GM19395 (cell line): Measurements from ENCODE around the gene FOXJ3.

ENCODE experiments used
- ATAC-seq: cut with Tn5 transposase; IDR thresholded peaks from one replicate; pipeline ENCODE4 v1.9.1; 2021; ENCODE audit warnings: mild to moderate bottlenecking, moderate library complexity; ENCODE audit not compliant: unreplicated experiment

The FOXJ3 gene

DNA sequence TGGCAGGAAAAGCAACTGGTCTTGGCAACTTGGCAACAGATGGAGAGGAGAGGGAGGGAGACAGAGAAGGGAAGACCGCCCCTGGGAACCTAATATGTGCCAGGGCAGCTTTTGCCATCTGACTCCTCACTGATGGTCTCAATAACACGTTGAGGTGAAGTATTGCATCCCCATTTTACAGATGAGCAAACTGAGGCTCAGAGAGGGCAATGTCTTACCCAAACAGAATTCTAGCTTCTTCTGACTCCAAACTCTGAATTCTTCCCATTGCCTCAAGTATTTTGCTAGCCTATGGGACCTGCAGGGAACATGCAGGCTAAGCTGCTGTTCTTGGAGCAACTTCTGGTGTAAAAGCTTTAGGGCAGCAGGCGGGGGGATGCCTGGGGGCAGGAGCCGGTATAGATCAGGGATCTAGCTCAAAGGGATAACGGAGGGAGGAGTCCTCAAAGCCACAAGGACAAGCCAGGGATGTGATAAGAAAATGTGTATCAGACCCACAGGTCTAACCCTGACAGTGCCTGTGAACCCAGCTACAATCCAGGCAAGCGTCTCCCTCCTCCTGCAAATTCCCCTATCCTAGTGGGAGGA lies 163.3 kb downstream of the FOXJ3 start:
- no peak for ATAC-seq

DNA sequence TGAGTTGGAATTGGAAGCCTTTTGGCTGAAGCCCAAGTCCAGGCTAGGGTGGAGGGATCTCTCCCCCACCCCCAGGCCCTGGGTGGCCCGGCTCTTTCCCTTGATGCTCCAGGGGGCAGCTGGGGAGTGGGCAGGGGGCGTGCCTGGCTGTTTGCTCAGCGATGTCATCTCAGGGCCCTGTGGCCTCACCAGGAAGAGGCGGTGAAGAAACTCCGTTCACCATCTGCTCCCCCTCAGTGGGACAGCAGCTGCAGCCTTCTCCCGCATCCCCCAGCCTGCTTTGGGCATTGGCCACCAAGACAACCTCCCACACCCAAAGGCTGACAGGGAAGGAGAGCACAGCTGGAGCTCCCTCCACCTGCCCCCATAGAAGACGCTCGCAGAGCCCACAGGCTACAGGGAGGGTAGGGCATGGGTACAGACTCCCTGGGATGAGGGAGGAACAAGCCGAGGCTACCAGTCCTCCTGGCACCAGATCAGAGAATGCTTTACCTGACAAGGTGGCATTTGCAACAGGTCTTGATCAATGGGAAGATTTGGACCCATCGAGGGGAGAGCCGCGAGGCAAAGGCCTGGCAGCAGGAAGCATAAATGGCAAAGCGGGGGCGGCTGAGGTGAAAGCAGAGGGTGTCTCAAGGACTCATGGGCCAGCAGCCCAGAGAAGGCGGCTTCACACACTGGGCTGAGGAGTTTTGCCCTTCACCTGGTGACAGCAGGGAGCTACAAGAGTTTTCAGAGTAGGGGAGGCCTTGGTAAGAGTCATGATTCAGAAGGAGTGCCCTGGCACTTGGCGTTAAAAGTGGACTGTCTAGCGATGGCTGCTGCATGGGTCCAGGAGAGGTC lies 164.0 kb downstream of the FOXJ3 start:
- ATAC-seq: no peak

DNA sequence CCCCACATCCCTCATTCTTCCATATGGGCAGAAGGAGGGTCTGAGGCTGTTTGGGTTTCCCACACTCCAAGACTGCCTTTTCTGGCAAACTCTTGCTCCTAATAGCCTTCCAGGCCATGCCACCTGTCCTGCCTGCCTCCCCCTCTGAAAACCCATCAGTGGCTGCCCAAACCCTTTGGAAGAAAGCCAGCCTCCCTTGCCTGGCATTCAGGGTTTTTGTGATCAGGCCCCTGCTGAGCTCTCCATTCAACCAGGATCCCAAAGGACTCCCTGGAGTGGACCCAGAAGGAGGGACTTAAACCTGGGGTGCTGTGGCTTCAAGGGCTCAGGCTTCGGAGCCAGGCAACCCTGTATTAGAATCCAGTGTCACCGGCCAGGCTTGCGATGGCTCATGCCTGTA lies 166.3 kb downstream of the FOXJ3 start:
- no peak for ATAC-seq

DNA sequence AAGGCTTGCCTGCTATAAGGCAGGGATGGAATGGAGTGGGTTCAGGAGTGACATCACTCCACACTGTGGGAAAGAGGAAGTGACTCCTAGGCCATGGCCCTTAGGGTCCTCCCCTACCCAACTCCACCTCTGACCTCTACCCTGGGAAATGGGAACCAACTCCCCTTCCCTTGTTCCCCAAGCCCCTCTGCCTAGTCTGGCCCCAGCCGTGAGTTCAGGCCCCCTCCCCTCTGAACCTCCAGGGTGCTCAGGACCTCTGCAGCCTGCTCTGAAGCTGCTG lies 166.7 kb downstream of the FOXJ3 start:
- no peak for ATAC-seq

DNA sequence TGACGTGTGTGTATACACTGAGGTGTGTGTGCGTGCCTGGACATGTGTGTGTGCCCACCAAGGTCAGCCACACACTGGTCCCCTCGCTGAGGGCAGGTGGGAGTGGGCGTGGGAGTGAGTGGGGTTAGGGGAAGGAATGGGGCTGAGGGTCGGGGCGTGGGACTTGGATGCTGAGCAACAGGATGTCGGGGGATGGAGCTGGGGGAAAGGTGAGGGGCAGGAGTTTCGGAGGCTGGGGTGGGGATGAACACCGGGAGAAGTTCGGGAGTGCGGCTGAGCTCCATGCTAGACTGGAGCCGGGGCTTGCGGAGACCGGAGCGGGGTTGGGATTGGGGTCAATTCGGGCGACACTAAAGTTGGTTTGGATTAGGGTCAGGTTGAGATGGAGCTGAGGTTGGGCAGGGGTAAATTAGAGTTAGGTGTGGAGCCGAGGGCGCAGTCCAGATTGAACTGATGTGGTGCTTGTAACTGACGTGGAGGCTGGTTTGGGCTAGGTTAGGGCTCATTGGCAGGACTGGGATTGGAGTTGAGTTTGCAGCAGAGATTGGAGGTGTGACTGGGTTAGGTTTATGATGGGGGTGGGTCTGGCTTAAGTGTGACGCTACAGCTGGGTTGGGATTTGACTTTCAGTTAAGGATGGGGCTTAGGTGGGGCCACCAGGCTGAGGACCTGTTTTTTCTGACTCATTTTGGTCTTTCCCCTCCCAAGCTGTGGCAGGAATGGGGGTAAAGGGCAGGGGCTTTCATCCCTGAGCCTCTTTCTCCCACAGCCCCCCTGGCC lies 167.2 kb downstream of the FOXJ3 start:
- ATAC-seq: no peak

DNA sequence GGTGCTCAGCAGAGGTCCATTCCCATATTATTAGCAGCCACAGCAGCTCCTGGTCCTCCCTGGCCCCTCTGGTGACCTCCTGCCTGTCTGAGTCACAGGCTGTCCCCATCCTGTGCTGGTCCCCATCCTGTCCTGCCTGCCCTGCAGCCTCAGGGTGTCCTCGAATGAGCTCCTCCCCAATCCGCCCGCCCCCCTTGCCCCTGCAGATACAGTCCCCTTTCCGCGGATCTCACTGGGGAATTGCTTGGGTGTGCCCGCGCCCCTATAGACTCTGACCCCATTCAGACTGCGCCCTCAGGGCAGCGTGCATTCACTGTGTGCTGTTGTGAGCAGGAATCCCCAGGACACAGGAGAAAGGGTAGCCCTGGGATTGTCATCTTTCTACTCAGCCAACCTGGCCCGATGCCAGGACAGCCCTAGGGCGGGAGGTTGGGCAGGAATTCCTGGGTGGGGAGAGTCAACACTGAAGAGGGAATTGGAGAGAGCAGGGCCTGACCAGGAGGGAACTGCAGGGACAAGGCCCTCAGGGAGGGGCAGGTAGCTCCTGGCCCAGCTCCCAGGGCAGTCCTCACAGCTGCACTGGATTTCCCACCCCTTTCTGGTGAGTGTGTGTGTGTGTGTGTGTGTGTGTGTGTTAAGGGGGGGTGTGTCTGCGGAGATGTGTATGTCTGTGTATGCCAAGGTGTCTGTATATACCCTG lies 169.4 kb downstream of the FOXJ3 start:
- no peak for ATAC-seq

DNA sequence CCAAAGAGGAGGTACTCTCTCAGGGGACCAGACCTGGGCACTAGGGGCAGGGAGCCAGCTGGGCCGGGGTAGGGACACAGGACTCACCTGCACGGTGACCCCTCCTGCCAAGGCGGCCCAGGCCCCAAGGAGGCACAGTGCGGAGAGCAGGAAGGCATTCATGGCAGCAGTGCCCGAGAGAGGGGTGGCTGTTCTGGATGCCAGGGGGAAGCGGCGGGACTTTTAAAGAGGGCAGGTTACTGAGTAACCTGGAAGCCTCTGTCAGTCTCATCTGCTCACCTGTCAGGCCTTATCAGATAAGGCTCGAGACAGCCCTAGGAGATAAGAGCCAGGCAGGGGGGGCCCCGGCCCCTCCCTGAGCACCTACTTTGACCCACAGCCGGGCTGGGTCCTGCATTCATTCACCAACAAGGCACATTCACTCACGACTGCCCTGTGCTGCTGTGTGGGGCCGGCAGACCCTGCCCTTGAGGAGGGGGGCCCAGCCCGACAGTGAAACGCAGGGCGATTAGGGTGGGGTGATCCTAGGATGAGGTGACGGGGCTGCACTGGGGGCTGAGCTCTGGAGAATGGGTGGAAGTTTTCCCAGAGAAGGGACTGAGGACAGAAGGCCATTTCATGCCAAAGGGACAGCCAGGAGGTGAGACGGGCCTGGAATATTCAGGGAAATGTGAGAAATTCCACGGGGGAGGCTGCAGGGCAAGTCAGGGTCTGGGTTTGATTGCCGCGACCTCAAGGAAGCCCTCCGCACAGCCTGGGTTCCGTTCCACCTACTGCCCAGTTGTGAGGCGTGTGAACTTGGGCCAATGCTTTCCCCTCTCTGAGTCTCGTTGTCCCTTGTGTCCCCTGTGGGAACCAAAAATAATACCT lies 170.2 kb downstream of the FOXJ3 start, which contains the start of gene GUCA2A:
TSS of gene GUCA2A (minus strand) at position 195 of the 870 bp plus-strand sequence. CDS start at position 162, 33 bp downstream.
- no peak for ATAC-seq

DNA sequence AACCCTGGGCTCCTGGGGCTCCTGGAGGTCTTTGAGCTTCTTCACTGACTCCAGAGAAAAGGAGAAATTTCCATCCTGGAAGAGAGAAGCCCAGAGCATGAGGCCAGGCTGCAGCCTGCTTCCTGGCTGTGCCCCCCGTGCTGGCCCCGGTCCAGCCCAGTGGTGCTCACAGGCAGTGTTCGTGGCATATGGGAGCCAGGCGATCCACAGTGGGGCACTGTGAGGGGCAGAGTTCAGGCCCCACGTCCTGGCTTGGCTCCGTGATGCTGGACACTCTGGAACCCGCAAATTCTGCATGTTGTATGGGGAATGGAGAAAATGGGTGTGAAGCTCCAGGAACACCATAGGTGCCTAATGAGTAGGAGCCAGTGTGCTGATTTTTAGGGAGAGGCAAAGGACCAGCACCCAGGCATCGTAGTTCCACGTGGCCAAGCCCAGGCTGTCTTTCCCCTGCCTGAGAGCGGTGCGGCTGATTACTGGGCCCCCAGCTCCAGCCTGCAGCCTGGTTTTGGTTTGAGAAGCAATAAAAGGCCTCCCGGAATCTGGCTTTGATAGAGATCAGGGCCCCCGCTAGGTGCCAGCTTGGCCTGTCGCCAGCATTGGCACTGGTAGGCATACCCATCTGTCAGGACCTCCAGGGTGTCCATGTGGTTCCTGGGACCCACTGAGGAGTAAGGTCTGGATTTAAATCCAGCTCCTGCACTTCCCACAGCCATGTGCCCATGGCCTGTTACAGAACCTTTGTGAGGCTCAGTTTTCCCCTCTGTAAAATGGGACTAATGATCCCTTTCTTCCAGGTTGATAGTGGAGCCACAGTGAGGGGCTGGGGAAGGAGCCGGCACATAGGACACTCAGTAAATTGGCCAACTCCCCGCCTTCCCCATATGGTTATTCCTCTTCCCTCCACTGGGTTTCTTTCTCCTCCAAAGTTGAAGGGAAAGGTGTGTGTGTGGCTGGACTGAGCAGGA lies 171.2 kb downstream of the FOXJ3 start:
- no peak for ATAC-seq

DNA sequence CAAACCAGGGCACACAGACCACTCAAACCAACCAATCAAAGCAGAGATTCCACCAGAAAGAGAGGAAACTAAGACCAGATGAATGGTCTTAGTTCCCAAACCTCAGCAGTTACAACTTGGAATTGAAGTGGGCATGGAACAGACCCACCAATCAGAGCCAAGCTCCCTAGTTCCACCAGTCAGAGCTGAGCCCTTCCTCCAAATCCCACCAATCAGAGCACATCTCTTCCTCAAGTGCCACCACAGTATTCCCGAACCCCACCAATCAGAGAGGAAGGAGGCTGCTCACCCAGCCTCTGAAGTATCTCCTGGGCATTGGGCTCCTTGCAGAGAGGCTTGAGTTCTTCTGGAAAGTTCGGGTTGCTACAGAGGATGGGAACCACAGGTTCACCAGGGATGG lies 171.9 kb downstream of the FOXJ3 start:
- ATAC-seq: no peak

DNA sequence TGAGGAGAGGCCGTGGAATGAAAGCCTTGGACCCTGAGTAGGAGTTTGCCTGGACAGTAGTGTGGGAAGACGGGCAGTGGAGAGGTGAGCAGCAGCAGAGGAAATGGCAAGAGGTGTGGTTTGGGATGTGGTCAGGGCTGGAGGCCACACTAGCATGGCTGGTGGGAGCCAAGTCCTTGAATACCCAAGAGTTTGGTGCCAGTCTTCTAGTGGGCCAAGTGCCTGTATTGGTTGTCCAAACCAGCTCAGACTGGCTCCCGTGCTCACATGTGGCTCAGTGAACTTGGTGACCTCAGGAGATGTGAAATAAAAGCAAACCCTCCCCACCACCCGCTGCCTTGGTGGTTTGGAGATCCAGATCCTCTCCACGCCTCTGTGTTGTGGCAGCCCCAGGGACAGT lies 172.9 kb downstream of the FOXJ3 start:
- ATAC-seq: no peak

DNA sequence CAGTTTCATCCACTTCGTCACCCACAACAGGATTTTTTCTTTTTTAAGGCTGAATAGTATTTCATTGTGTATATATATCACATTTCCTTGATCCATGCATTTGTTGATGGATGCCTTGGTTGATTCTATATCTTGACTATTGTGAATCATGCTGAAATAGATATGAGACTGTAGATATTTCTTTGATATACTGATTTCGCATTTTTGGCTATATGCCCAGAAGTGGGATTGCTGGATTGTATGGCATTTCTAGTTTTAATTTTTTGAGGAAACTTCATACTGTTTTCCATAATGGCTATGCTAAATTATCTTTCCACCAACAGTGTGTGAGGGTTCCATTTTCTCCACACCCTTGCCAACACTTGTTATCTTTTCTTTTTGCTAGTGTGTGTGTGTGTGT lies 176.8 kb downstream of the FOXJ3 start:
- ATAC-seq: no peak

DNA sequence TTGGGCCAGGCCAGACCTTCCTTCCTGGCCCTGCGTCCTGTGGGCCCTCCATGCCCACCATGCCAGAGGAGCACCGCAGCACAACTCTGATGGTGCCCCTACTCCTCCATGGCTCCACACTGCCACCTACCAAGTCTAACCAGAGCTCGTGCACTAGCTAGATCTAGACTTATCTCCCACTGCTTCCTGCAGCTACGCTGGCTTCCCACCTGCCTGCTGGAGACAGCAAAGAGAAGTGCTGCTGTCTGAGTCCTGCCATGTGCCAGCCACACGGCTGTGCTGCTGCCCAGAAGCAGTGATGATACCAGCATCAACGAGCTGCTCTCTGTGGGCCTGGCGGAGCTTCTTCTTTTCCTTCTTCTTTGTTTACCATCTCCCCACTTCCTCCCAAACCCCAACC lies 177.4 kb downstream of the FOXJ3 start:
- ATAC-seq: no peak

DNA sequence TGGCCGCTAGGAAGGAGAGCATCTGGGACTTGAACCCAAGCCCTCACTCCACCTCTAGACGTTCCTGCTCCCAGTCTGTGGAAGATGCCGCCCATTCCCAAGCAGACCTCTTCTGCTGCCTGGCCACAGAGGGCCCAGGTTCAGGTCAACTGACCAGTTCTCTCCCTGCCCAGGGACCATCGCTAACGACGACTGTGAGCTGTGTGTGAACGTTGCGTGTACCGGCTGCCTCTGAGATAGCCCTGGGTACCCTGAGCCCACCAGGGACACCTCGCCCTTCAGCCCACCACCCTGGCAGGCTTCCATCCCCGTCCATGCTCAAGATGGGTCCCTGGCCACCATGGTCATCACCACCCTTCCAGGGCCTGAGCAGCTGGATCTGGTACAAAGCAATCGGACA lies 179.7 kb downstream of the FOXJ3 start:
- ATAC-seq: no peak

DNA sequence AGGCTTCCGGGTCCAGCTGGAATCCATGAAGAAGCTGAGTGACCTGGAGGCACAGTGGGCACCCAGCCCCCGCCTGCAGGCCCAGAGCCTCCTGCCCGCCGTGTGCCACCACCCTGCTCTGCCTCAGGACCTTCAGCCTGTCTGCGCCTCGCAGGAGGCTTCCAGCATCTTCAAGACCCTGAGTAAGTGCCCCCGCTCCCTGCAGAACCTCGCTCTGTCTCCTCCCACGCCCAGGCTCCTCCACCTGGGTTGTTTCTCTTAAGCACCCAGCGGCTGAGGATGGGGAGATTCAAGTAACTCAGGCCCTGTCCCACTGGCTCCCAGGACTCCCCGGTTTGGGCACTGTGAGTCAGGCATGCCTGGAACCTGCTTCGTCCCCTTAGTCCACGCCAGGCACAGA lies 180.3 kb downstream of the FOXJ3 start:
- no peak for ATAC-seq

DNA sequence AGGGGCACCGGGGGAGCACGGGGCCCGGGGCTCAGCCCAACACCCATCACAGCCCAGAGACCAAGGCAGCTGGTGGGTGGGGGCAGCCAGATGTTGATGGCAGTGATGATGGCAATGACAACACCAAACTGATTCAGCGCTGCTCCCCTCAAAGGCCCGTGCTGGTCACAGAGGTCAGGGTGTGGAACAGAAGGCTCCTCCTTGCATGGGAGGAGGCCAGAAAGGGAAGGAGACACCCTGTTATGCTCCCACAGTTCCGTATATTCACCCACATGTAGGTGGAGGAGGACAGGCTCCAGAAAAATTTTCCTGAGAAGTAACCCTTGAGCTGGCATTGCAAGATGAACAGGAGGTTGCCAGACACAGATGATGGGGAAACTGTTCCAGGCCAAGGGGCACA lies 181.4 kb downstream of the FOXJ3 start:
- ATAC-seq: no peak

DNA sequence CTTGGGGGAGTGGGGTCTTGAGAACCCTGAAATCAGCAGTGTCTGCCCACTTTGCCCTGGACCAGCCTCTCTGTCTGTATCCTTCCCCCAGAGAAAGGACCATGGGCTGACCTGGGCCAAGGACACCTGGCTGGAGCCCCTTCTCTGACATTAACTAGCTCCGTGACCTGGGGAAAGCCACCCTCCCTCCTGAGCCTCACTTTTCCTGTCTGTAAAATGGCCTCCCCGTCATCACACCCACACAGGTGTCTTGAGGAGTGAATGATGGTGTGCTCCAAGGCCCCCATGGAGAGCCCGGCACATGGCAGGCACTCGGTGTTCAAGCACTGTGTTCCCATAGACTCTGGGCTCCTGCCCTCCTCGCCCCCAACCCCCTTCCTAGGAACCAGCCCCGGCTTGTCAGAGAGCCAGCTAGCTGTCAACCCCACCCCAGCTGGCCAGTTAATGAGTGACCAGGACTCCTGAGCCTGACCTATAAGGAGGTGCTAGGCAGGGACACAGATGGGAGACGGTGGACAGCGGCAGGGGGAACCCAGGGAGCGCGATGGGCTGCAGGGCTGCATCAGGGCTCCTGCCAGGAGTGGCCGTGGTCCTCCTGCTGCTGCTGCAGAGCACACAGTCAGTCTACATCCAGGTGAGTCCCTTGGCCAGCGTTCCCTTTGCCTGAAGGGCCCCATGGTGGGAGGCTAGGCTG lies 182.0 kb downstream of the FOXJ3 start, which contains the start of gene GUCA2B:
TSS of gene GUCA2B (plus strand) at position 504 of the 694 bp plus-strand sequence. CDS start at position 545, 41 bp downstream.
- ATAC-seq: no peak

DNA sequence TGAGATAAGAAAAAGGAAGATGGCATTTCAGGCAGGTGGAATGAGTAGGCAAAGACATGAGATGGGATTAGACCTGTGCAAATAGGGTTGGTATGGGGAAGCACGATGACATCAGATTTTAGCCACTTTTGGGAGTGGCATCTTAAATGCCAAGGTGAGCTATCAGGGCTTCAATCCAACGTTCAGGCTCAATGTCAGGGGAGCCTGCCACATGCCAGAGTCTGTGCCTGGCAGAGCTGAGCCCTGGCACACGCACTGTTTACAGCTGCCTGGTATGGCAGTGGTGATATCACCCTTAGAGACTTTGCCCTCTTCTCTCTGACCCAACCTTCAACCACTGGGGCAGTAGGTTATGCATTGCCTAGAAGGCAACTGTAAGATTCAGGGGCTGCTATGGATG lies 182.9 kb downstream of the FOXJ3 start:
- no peak for ATAC-seq

DNA sequence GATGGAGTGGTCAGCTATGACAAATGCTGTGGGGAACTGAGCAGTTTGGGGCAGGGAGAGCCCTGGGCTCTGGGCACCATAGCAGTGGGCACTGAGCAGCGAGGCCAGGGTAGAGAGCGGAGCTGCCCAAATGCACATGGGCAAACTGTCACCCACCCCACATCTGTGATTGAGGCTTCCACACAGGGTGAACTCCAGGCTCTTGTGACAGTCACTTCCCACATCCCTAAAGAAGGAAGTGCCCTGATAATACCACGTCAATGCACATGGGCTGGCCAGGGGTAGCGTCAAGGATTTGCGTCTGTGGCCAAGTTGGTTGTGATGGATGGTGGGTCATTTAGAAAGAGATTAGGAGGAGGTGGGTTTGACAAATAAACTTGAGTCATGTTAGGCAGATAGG lies 184.4 kb downstream of the FOXJ3 start:
- ATAC-seq: no peak

DNA sequence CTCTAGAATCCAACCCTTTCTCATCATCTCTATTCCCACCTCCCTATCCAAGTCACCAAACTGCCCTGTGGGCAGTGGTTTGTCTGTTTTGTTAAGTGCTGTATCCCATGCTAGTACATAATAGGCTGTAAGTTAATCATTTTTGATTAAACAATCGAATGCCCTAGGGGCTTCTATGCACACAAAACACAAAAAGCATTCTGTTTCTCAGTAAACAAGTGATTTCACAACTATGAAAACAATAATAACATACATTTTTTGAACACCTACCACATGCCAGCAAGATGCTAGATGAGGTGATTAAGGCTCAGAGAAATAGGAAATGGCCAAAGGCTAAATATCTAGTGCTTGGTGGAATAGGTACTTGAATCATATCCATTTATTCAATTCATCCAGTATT lies 186.9 kb downstream of the FOXJ3 start:
- ATAC-seq: no peak
